Stimulated activated effector memory CD8-positive, alpha-beta T cell treated with anti-CD3 and anti-CD28 coated beads, Interleukin-12 subunit alpha, Interleukin-12 subunit beta, amount 100 ng/mL, for 72 hours (primary cell): ENCODE data around the gene ARID4B.
"Not testable (repeated sequence)": the region's sequence is repeated elsewhere in the genome, so short reads cannot be mapped to it uniquely, and the experiment has no call there.

ENCODE experiments used
- ATAC-seq: fragments of 150-1000 bp; cut with Tn5 transposase; 2 replicates; pipeline ENCODE4 v1.10.0; 2021
- DNase-seq, 2 donors: peaks; one replicate each; pipeline ENCODE4 v3.0.0; 2021 to 2022; ENCODE audit warnings: low spot score in 2 of 2
- H3K27ac Mint-ChIP-seq: one replicate; pipeline ENCODE4 v1.8.0; 2022; ENCODE audit warnings: mild to moderate bottlenecking, mixed read lengths
- H3K36me3 Mint-ChIP-seq: one replicate; pipeline ENCODE4 v1.8.0; 2022; ENCODE audit warnings: mild to moderate bottlenecking, mixed read lengths
- H3K4me1 Mint-ChIP-seq: one replicate; pipeline ENCODE4 v1.8.0; 2022; ENCODE audit warnings: mixed read lengths
- H3K4me3 Mint-ChIP-seq: one replicate; pipeline ENCODE4 v1.8.0; 2022; ENCODE audit warnings: mild to moderate bottlenecking, mixed read lengths
- H3K9me3 Mint-ChIP-seq: one replicate; pipeline ENCODE4 v1.8.0; 2022; ENCODE audit warnings: mixed read lengths

Gene ARID4B, protein sequence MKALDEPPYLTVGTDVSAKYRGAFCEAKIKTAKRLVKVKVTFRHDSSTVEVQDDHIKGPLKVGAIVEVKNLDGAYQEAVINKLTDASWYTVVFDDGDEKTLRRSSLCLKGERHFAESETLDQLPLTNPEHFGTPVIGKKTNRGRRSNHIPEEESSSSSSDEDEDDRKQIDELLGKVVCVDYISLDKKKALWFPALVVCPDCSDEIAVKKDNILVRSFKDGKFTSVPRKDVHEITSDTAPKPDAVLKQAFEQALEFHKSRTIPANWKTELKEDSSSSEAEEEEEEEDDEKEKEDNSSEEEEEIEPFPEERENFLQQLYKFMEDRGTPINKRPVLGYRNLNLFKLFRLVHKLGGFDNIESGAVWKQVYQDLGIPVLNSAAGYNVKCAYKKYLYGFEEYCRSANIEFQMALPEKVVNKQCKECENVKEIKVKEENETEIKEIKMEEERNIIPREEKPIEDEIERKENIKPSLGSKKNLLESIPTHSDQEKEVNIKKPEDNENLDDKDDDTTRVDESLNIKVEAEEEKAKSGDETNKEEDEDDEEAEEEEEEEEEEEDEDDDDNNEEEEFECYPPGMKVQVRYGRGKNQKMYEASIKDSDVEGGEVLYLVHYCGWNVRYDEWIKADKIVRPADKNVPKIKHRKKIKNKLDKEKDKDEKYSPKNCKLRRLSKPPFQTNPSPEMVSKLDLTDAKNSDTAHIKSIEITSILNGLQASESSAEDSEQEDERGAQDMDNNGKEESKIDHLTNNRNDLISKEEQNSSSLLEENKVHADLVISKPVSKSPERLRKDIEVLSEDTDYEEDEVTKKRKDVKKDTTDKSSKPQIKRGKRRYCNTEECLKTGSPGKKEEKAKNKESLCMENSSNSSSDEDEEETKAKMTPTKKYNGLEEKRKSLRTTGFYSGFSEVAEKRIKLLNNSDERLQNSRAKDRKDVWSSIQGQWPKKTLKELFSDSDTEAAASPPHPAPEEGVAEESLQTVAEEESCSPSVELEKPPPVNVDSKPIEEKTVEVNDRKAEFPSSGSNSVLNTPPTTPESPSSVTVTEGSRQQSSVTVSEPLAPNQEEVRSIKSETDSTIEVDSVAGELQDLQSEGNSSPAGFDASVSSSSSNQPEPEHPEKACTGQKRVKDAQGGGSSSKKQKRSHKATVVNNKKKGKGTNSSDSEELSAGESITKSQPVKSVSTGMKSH (N-terminal part only)

DNA sequence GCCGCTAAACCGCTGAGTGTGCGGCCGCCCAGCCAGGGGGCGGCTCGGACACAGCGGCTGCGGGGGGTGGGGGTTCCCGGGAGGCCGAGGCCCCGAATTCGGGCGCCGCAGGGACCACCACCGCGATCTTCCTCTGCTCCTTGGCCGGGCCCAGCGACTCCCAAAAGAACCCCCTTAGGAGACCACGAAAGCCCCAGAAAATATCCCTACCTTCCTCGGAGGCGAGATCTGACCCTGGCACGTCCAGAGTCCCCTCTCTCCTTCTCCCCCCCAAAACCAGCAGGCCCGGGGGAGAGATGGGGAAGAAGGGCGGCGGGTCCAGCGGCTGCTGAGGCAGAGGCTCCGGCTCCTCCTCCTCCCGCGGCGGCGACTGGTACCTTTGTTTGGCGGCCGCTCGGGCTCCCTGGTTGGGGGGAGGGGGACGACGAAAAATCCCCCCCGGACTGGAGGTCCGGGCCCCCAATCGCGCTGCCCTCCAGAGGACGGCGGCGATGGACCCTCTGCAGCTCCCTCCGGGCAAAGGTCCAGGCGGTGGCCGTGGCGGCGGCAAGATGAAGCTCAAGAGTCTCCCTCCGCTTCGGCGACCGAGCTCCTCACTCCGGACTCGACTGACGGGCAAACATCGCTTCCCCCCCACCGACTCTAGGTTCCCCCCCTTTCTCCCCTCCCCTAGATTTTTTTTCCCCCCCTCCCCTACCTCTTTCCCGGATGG is at the start of gene ARID4B:
ARID4B (minus strand) TSS at position 621 of the 712 bp plus-strand sequence. CDS start 1,260 bp downstream, outside the sequence.
- H3K4me3 Mint-ChIP-seq = no peak within 1 kb of the TSS
- DNase-seq = peak; percentile 49 to 87
- H3K27ac Mint-ChIP-seq = no peak within 1 kb of the TSS
- H3K9me3 Mint-ChIP-seq = no peaks in the 10 kb centered on the region
- H3K4me1 Mint-ChIP-seq = peaks cover 37% of the 10 kb centered on the region
- ATAC-seq = peak; percentile 5
- H3K36me3 Mint-ChIP-seq = peaks cover 51% of the 10 kb centered on the region

DNA sequence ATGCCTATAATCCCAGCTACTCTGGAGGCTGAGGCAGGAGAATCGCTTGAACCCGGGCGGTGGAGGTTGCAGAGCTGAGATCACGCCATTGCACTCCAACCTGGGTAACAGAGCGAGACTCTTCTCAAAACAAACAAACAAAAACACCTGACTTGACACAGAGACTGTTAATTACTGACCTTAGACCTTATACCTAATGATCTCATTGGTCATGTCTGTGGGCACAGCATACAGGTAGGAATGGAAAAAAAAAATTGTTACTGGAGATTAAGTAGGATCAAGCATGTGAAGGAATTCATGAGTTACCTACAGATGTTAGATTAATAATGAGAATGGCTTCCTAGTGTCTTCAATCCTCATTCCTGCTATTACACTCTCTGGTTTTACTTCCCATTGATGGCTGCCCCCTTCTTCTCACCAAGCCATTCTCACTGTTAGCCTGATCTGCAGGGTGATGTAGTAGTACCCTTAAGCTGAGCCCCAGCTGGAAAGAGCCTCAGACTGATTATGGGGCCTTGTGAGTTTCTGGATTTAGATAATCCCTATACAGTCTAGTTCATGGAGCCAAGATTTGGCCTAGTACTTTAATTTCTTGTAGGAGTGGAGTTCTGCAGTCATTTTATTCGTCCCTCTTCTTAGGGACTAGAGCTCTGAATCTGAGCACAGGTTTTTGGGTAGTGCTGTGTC is 48.1 kb upstream of the ARID4B start:
- no peak for DNase-seq
- Mint-ChIP-seq H3K4me3 (no peak overlapping the region), H3K36me3 (peaks cover 42% of the 10 kb centered on the region), H3K4me1 (peaks cover 15% of the 10 kb centered on the region), H3K27ac (no peak overlapping the region), H3K9me3 (no peaks in the 10 kb centered on the region)
- no peak for ATAC-seq

DNA sequence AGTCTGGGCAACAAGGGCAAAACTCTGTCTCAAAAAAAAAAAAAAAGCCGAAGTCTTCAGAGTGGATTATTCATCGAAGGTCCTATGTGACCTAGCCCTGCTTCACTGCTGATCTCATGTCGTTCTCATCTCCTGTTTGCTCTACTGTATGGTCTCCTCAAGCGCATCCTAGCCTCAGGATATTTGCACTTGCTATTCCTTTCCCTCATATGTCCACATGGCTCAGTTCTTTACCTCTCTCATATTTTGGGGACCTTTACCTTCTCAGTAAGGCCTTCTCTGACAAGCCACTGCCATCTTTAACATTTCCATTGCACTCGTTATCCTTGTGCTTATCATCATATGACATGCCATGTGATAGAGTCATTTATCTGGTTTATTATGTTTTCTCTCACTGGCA is 41.8 kb upstream of the ARID4B start:
- ATAC-seq (no peak), DNase-seq (no peak)
- Mint-ChIP-seq H3K4me3 (no peak overlapping the region), H3K9me3 (no peaks in the 10 kb centered on the region), H3K27ac (no peak overlapping the region), H3K4me1 (peaks cover 42% of the 10 kb centered on the region), H3K36me3 (peaks cover 14% of the 10 kb centered on the region)

DNA sequence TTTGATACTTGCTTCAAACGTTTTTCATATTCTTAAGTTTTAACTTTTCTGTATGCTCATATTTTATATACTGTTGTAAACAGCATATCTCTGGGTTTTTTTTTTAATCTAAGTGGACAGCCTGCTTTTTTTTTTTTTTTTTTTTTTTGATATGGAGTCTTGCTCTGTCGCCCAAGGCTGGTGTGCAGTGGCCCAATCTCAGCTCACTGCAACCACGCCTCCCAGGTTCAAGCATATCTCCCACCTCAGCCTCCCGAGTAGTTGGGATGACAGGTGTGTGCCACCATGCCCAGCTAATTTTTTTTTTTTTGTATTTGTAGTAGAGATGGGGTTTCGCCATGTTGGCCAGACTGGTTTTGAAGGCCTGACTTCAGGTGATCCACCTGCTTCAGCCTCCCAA is 40.4 kb upstream of the ARID4B start:
- Mint-ChIP-seq H3K36me3 (peaks cover 9% of the 10 kb centered on the region), H3K27ac (no peak overlapping the region), H3K4me1 (peaks cover 37% of the 10 kb centered on the region), H3K9me3 (no peaks in the 10 kb centered on the region), H3K4me3 (peak overlapping the region; percentile 97)
- ATAC-seq (no peak), DNase-seq (no peak)

DNA sequence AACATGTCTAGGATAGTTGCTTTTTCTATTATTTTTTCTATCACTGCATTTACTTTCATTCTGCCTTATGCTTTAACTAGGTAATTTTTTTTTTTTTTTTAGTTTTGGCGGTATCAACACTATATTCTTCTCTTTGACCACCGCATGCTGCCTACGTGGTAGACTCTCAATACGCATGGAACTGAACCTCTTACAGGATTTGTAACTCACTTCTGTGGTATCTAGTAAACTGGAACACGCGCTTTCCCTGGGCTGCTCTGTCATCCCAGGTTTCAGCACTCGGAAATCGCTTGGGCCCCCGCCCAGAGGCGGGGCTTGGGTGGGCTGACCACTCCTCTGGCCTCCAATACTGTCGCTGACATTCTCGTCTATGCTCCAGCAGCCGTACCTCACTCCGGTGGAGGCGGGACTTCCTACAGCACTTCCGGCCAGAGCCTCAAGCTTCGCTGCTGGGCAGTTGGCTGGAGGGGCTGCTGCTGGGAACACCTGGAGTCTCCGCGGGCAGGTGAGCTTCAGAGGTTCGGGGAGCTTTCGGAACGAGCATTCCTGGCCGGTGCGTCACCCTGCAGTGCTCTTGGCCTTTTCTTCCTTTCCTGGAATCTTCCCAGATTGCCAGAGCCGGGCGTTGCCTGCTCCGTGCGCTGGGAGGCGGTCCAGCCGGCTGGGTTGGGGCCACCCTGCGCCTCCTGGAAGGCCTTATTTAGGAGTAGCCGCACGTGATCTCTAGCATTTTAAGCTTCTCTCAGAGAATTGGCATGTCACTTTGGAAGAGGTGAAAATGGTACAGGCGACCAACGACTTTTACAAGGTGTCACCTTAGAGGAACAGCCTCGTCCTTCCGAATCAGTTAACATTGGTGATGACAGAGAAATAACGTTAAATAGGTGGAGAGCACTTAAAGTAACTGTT is 39.3 kb upstream of the ARID4B start, which contains the start of gene TBCE:
TBCE (plus strand) TSS at position 428 of the 909 bp plus-strand sequence. CDS start 12,623 bp downstream, outside the sequence.
- peak; percentile 74 to 92 for DNase-seq
- Mint-ChIP-seq H3K27ac (peak within 1 kb of the TSS; percentile 94), H3K9me3 (no peaks in the 10 kb centered on the region), H3K36me3 (peaks cover 6% of the 10 kb centered on the region), H3K4me1 (peaks cover 37% of the 10 kb centered on the region), H3K4me3 (peak within 1 kb of the TSS; percentile 97)
- peak; percentile 99 for ATAC-seq

DNA sequence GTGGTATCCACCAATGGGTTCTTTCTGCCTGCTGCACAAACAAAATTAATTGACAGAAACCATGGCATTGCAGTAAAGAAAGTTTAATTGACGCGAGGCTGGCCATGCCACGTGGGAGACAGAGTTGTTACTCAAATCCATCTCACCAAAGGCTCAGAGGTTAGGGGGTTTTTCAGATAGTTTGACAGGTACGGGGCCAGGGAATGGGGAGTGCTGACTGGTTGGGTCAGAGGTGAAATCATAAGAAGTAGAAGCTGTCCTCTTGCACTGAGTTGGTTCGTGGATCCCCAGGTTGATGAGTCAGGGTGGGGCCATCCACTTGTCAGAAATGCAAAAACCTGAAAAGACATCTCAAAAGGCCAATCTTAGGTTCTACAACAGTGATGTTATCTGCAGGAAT is 38.3 kb upstream of the ARID4B start:
- DNase-seq = peak in 1 of 2 donors; percentile 50
- peak; percentile 74 for ATAC-seq
- Mint-ChIP-seq H3K4me3 (peak overlapping the region; percentile 97), H3K27ac (peak overlapping the region; percentile 94), H3K36me3 (no peaks in the 10 kb centered on the region), H3K4me1 (peaks cover 42% of the 10 kb centered on the region), H3K9me3 (no peaks in the 10 kb centered on the region)

DNA sequence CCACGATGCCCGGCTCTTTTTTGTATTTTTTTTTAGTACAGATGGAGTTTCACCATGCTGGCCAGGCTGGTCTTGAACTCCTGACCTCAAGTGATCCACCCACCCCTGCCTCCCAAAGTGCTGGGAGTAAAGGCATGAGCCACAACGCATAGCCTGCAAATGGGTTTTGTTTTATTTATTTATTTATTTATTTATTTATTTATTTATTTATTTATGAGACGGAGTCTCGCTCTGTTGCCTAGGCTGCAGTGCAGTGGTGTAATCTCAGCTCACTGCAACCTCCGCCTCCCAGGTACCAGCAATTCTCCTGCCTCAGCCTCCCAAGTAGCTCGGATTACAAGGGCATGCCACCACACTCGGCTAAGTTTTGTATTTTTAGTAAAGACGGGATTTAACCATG is 36.2 kb upstream of the ARID4B start:
- H3K27ac Mint-ChIP-seq, H3K36me3 Mint-ChIP-seq, DNase-seq, H3K4me3 Mint-ChIP-seq, H3K9me3 Mint-ChIP-seq, ATAC-seq: not testable (repeated sequence)
- peaks cover 35% of the 10 kb centered on the region for H3K4me1 Mint-ChIP-seq

DNA sequence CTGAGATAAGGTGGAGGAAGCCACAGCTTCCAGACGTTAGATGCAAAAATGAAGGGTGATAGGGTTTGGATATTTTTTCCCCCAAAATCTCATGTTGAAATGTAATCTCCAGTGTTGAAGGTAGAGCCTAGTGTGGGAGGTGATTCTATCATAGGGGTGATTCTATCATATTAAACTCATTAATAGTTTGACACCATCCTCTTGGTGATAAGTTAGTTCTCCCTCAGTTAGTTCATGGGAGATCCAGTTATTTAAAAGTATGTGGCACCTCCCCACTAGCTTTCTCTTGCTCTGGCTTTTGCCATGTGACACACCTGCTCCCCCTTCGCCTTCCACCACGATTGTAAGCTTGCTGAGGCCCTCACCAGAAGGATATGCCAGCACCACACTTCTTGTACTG is 30.9 kb upstream of the ARID4B start:
- ATAC-seq (no peak), DNase-seq (no peak)
- H3K4me1 Mint-ChIP-seq = peaks cover 6% of the 10 kb centered on the region
- H3K4me3 Mint-ChIP-seq = no peak overlapping the region
- H3K9me3 Mint-ChIP-seq = no peaks in the 10 kb centered on the region
- no peak overlapping the region for H3K27ac Mint-ChIP-seq
- no peaks in the 10 kb centered on the region for H3K36me3 Mint-ChIP-seq

DNA sequence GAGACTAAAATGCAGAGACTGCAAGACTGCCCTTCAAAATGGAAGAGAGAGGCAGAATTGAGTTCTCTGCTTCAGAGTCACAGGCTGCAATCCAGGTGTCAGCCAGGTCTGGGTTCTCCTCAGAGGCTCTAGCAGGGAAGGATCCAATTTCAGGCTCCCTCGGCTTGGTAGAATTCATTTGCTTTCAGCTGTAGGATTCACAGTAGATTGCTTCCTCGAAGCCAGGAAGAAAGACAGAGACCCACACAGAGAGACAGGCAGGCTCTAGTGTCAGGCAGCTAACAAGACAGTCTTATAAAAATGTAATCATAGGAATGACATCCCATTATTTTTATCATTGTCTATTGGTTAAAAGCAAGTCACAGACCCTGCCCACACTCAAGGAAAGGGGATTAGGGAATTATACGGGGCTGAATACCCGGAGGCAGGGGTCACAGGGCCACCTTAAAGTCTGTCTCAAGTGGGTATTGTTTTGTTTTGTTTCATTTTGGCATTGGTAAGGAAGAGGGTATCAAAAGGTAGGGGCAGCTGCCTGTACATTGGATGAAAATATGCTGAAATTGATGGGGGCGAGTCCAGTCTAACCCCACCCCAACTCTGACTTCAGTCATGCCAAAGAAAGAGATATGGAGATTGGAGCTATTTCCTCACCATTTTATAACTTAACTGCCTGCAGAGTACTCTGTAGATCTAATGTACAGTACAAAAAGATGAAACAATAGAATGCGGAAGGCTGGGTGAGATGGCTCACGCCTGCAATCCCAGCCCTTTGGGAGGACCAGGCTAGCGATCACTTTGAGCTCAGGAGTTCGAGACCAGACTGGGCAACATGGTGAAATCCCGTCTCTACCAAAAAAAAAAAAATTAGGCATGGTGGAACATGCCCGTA is 29.8 kb upstream of the ARID4B start:
- no peak for DNase-seq
- no peaks in the 10 kb centered on the region for H3K36me3 Mint-ChIP-seq
- H3K27ac Mint-ChIP-seq = no peak overlapping the region
- ATAC-seq = no peak
- H3K4me3 Mint-ChIP-seq = no peak overlapping the region
- no peaks in the 10 kb centered on the region for H3K9me3 Mint-ChIP-seq
- H3K4me1 Mint-ChIP-seq = peaks cover 6% of the 10 kb centered on the region

DNA sequence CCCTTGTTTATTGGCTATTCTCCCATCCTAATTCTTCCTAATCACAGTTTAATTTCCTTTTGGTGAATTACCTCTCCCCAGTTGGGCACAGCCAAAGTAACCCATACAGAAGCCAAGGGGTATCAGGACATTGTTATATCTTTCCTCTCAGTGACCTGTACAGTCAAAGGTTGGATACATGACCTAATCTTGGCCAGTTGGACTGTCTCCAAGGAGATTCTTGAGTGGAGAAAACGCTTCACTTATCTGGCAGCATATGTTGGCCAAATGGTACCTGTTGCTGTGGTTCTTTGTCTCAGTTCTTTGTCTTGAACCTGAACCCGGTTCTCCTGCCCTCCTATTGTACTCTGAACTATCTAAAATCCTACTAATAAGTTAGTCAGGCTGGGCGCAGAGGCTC is 23.9 kb upstream of the ARID4B start:
- no peak overlapping the region for H3K27ac Mint-ChIP-seq
- no peaks in the 10 kb centered on the region for H3K36me3 Mint-ChIP-seq
- H3K4me1 Mint-ChIP-seq = no peaks in the 10 kb centered on the region
- DNase-seq = no peak
- H3K9me3 Mint-ChIP-seq = no peaks in the 10 kb centered on the region
- H3K4me3 Mint-ChIP-seq = no peak overlapping the region
- ATAC-seq = no peak

DNA sequence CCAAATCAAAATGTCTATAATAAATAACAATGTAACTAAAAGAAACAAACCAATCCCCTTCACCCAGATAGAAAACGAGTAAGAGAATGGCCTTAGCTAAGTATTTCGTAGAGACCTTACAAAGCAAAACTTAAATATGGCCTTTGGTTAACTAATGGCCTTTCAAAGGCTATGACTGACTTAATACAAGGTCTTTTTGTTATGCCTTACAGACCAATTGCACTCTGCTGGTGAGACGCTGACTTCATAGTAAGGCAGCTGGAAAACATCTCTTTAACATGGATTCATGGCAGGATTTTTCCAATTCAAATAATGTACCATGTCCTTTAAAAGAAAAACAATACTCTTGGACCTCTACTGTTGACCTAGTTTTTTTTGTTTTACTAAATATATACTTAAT is 23.5 kb upstream of the ARID4B start:
- H3K4me3 Mint-ChIP-seq = no peak overlapping the region

DNA sequence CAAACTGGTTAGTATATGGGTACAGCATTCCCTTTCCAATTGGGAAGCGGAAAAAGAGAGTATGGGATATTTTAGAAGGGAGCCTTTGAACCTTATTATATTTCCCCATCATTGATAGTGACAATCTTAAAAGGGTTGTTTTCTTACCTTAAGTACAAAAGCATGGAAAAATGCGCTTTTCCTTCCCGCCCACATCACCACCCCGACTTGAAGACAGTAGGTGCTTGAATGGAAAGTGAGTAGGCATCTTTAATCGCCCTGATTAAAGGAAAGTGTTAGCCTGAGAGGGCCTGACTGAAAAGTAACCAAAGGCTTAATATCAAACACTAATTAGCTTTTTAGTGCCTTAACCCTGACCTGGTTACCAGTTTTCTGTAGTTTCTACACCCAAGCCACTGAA is 15.7 kb upstream of the ARID4B start:
- no peak overlapping the region for H3K4me3 Mint-ChIP-seq
- peak overlapping the region; percentile 64 for H3K27ac Mint-ChIP-seq
- H3K9me3 Mint-ChIP-seq = no peaks in the 10 kb centered on the region
- peaks cover 67% of the 10 kb centered on the region for H3K36me3 Mint-ChIP-seq
- ATAC-seq = no peak
- no peaks in the 10 kb centered on the region for H3K4me1 Mint-ChIP-seq
- DNase-seq = no peak

More for the DNA sequence above, 23.5 kb upstream of the ARID4B start:
- Mint-ChIP-seq H3K36me3 (peaks cover 2% of the 10 kb centered on the region), H3K27ac (no peak overlapping the region), H3K4me1 (no peaks in the 10 kb centered on the region), H3K9me3 (no peaks in the 10 kb centered on the region)
- DNase-seq = no peak
- no peak for ATAC-seq

DNA sequence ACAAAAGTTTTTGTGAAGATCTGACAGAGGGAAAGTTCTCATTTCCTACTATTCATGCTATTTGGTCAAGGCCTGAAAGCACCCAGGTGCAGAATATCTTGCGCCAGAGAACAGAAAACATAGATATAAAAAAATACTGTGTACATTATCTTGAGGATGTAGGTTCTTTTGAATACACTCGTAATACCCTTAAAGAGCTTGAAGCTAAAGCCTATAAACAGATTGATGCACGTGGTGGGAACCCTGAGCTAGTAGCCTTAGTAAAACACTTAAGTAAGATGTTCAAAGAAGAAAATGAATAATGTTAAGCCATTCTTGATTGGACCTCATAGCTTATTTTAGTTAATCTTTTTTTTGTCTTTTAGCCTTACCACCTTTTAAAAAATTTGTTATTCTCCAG is 14.5 kb upstream of the ARID4B start:
- Mint-ChIP-seq H3K4me1 (no peaks in the 10 kb centered on the region), H3K4me3 (no peak overlapping the region), H3K9me3 (no peaks in the 10 kb centered on the region), H3K36me3 (peaks cover 80% of the 10 kb centered on the region), H3K27ac (peak overlapping the region; percentile 60)
- no peak for ATAC-seq
- DNase-seq = no peak
